Epidermal melanocyte (primary cell): Measurements from ENCODE around the gene IFT122.

ENCODE experiments used
- DNase-seq: peaks from one replicate; pipeline ENCODE4 v3.0.0; 2011; ENCODE audit warnings: low spot score; ENCODE audit not compliant: insufficient read length

Gene IFT122

DNA sequence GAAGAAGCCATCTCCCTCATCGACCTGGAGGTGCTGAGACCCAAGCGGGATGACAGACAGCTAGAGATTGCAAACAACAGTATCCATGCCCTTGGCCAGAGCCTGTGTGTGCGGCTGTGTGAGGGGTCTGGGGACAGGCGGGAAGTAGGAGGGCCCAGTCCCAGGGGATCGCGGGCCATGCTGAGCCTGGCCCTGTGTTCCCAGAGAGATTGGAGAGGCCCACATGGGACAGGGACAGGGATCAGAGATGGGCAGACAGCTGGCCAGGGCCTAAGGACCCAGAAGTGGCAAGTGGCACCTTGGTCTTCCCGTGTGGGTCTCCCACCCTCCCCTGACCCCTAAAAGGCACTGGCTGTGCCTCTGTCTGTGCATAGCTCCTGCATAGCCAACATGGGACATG is 77.5 kb downstream of the IFT122 start:
- no peak for DNase-seq

- no peak for DNase-seq
These were observed 78.1 kb downstream of the IFT122 start for GRCh38 chr3:129518038-129518561.

GRCh38 chr3:129518581-129518980 is 78.6 kb downstream of the IFT122 start:
- DNase-seq: no peak

DNA sequence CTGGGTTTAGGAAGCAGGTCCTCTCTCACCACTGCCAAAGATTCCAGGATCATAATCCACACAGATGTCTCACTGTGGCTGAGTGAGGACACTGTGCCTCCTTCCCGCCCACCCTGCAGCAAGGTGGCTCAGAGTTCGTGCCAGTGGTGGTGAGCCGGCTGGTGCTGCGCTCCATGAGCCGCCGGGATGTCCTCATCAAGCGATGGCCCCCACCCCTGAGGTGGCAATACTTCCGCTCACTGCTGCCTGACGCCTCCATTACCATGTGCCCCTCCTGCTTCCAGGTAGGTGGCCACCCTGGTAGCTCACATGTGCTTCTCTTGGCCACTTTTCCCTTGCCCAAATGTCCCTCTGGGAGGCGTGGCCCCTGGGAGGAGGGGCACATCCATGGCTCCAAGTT is 79.4 kb downstream of the IFT122 start:
- DNase-seq: no peak

GRCh38 chr3:129519896-129520715 is 80.1 kb downstream of the IFT122 start:
- DNase-seq: no peak

- no peak for DNase-seq
These were observed 80.9 kb downstream of the IFT122 start for GRCh38 chr3:129520960-129521359.

DNA sequence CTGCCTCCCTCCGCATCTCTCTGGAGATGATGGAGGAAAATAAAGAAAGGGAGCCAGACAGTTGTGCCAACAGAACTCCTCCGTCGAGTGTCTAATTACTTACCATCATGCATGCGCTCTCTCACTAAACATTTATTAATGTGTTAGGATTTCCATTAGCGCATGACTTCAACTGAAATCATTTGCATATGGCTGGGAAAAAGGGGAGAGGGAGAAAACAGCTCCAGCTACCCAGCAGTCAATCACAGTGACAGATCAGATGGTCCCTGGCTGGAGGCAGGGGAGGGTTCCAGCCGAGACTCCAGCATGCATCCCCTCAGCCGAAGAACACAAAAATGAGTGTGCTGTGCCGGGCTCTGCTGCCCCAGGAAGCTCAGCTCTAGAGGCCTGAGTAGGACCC is 81.6 kb downstream of the IFT122 start:
- DNase-seq: no peak

GRCh38 chr3:129522953-129523352 is 82.9 kb downstream of the IFT122 start:
- no peak for DNase-seq

DNA sequence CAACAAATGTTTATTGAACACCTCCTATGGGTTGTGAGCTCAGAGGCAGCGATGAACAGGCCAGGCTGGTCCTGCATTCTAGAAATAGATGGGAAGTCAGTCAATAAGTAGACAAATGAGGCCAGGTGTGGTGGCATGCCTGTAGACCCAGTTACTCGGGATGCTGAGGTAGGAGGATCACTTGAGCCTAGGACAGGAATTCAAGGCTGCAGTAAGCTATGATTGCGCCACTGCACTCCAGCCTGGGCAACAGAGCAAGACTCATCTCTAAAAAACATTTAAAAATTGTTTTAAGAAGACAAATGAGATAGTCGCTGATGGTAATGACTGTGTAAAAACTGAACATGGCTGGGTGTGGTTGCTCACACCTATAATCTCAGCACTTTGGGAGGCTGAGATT is 84.1 kb downstream of the IFT122 start:
- no peak for DNase-seq

DNA sequence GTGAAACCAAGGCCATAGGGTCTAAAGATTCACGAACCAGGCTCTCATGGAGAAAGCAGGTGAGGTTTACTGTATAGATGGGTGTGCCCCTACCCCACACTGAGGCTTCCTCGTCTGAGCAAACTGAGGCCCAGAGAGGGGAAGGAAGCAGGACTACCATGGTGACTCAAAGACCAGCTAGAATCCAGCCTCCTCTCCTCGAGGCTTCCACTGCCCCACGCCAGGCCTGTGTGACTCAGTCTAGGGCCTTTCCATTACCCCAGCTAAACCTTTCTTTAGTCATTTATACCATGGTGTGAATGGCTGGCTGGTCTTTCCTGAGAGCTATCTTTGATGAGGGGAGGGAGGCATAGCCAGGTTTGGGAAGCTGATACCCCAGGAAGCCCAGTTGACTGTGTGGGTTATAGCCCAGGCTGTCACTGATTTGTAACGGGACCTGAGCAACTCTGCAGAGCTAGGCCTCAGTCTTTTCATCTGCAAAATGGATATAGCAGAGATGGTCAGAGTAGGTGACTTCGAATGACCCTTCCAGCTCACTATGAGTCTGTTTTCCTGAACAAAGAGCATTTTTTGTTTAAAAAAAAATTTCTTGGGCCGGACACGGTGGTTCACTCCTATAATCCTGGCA is 85.4 kb downstream of the IFT122 start:
- no peak for DNase-seq

DNA sequence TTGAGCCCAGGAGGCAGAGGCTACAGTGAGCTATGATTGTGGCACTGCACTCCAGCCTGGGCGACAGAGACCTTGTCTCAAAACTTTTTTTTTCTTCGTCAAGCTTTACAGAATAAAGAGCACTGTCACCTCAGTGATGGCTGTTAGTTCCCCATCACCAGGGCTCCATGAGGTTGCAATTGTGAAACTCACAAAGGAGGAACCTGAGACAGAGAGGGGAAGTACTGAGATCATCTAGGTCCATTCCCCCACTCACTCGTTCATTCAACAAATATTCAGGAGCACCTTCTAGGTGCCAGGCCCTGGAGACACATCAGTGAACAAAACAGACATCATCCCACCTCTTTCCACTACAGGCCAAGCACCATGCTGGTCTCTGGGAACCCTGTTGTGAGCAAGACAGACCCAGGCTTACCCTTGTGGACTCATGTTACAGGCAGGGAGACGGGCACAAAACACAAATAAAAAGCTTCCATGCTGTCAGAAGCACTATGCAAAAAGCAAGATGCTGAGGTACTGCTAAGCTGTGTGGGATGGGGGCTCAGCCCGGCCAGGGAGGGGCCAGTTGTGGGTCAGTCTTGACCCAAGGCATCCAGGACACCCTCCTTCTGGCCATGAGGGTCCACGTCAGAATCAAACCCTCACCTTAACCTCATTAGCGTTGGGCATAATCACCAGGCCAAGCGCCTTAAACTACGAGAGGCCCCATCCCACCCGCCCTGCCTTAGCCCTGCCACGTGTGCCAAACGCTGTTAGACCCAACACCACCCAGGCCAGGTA is 86.3 kb downstream of the IFT122 start:
- DNase-seq: no peak

GRCh38 chr3:129527262-129527661 is 87.2 kb downstream of the IFT122 start:
- DNase-seq: no peak

GRCh38 chr3:129528589-129529100 is 88.6 kb downstream of the IFT122 start, which contains the start of gene RHO:
RHO (plus strand) TSS chr3:129528639; CDS start chr3:129528734, 95 bp downstream.
- no peak for DNase-seq

DNA sequence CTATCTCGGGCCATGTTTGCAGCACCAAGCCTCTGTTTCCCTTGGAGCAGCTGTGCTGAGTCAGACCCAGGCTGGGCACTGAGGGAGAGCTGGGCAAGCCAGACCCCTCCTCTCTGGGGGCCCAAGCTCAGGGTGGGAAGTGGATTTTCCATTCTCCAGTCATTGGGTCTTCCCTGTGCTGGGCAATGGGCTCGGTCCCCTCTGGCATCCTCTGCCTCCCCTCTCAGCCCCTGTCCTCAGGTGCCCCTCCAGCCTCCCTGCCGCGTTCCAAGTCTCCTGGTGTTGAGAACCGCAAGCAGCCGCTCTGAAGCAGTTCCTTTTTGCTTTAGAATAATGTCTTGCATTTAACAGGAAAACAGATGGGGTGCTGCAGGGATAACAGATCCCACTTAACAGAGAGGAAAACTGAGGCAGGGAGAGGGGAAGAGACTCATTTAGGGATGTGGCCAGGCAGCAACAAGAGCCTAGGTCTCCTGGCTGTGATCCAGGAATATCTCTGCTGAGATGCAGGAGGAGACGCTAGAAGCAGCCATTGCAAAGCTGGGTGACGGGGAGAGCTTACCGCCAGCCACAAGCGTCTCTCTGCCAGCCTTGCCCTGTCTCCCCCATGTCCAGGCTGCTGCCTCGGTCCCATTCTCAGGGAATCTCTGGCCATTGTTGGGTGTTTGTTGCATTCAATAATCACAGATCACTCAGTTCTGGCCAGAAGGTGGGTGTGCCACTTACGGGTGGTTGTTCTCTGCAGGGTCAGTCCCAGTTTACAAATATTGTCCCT is 89.6 kb downstream of the IFT122 start:
- no peak for DNase-seq

GRCh38 chr3:129530251-129530791 is 90.3 kb downstream of the IFT122 start:
- DNase-seq: no peak

DNA sequence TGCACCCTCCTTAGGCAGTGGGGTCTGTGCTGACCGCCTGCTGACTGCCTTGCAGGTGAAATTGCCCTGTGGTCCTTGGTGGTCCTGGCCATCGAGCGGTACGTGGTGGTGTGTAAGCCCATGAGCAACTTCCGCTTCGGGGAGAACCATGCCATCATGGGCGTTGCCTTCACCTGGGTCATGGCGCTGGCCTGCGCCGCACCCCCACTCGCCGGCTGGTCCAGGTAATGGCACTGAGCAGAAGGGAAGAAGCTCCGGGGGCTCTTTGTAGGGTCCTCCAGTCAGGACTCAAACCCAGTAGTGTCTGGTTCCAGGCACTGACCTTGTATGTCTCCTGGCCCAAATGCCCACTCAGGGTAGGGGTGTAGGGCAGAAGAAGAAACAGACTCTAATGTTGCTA is 90.8 kb downstream of the IFT122 start:
- no peak for DNase-seq

DNA sequence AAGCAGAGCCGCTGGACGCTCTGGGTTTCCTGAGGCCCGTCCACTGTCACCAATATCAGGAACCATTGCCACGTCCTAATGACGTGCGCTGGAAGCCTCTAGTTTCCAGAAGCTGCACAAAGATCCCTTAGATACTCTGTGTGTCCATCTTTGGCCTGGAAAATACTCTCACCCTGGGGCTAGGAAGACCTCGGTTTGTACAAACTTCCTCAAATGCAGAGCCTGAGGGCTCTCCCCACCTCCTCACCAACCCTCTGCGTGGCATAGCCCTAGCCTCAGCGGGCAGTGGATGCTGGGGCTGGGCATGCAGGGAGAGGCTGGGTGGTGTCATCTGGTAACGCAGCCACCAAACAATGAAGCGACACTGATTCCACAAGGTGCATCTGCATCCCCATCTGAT is 91.7 kb downstream of the IFT122 start:
- DNase-seq: no peak

GRCh38 chr3:129532261-129532660 is 92.2 kb downstream of the IFT122 start:
- DNase-seq: no peak

DNA sequence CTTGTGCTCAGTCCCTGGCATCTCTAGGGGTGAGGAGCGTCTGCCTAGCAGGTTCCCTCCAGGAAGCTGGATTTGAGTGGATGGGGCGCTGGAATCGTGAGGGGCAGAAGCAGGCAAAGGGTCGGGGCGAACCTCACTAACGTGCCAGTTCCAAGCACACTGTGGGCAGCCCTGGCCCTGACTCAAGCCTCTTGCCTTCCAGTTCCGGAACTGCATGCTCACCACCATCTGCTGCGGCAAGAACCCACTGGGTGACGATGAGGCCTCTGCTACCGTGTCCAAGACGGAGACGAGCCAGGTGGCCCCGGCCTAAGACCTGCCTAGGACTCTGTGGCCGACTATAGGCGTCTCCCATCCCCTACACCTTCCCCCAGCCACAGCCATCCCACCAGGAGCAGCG is 93.4 kb downstream of the IFT122 start:
- DNase-seq: no peak

- DNase-seq: no peak
These were observed 94.5 kb downstream of the IFT122 start for GRCh38 chr3:129534428-129535027.
